ENCODE data around the gene PDPR.
"Not testable (repeated sequence)": the region's sequence is repeated elsewhere in the genome, so short reads cannot be mapped to it uniquely, and the experiment has no call there.

- TF ChIP-seq, protein P1, sequence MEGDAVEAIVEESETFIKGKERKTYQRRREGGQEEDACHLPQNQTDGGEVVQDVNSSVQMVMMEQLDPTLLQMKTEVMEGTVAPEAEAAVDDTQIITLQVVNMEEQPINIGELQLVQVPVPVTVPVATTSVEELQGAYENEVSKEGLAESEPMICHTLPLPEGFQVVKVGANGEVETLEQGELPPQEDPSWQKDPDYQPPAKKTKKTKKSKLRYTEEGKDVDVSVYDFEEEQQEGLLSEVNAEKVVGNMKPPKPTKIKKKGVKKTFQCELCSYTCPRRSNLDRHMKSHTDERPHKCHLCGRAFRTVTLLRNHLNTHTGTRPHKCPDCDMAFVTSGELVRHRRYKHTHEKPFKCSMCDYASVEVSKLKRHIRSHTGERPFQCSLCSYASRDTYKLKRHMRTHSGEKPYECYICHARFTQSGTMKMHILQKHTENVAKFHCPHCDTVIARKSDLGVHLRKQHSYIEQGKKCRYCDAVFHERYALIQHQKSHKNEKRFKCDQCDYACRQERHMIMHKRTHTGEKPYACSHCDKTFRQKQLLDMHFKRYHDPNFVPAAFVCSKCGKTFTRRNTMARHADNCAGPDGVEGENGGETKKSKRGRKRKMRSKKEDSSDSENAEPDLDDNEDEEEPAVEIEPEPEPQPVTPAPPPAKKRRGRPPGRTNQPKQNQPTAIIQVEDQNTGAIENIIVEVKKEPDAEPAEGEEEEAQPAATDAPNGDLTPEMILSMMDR (IDR thresholded peaks at IDR 0.05): not testable (repeated sequence)
- not testable (repeated sequence) for TF ChIP-seq POLR2A (IDR thresholded peaks at IDR 0.05)
Observed at GRCh38 chr16:70089289-70089688, 24.8 kb upstream of the PDPR start.
